ENCODE measurements around the gene DEPDC1.

DNA sequence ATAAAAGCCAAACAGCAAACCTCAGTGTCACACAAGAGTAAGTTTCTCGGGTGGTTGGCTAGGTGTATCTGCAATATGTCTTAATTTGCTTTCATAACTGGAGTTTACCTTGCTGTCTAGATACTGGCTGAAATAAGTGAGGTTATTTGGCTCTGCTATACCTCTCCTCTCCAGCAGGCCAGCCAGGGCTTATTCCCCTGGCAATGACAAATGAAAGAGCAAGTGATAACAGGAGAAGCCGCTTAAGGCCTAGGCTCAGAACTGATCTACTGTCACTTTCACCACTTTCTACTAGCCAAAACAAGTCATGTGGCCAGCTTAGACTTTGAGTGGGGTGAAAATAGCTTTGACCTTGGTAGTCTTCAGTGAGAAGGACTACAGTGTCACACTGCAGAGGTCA, 42.3 kb downstream of the DEPDC1 start:
- TF ChIP-seq POLR2A (IDR thresholded peaks at IDR 0.05) (no peak), POLR2AphosphoS5 (IDR thresholded peaks at IDR 0.05; ENCODE audit: insufficient read depth in 1 of 2, low read depth in 1 of 2) (no peak), CTCF (IDR thresholded peaks at IDR 0.05) (no peak)
